OCI-LY1 (cell line): ENCODE data around the gene HSDL1.

Experiments
- H2AFZ ChIP-seq: fragments of 200-600 bp; sonication (generic), shearing (Covaris generic); 2 replicates; pipeline ENCODE4 v1.6.0; 2014; ENCODE audit warnings: antibody characterized with exemption, mild to moderate bottlenecking, low read length
- H3F3A ChIP-seq: fragments of 200-600 bp; sonication (generic), shearing (Covaris generic); 2 replicates; pipeline ENCODE4 v1.6.0; 2014; ENCODE audit warnings: mild to moderate bottlenecking, antibody characterized with exemption, low read length, moderate library complexity; ENCODE audit not compliant: insufficient read depth
- H3K27ac ChIP-seq: fragments of 200-600 bp; sonication (generic); 2 replicates; pipeline ENCODE4 v1.5.1; 2014; ENCODE audit warnings: low read length, mixed run types, mild to moderate bottlenecking, low read depth; ENCODE audit not compliant: poor library complexity, severe bottlenecking
- H3K27me3 ChIP-seq: fragments of 200-600 bp; sonication (generic); 2 replicates; pipeline ENCODE4 v1.6.0; 2014; ENCODE audit warnings: antibody characterized with exemption, mild to moderate bottlenecking, low read length, moderate library complexity; ENCODE audit not compliant: insufficient read depth
- H3K36me3 ChIP-seq: fragments of 200-600 bp; sonication (generic); 2 replicates; pipeline ENCODE4 v1.6.1; 2014; ENCODE audit warnings: mild to moderate bottlenecking, antibody characterized with exemption, low read length, moderate library complexity, mixed read lengths; ENCODE audit not compliant: insufficient read depth
- H3K4me1 ChIP-seq: fragments of 200-600 bp; sonication (generic); 2 replicates; pipeline ENCODE4 v1.5.1; 2014; ENCODE audit warnings: mild to moderate bottlenecking, low read length, moderate library complexity; ENCODE audit not compliant: insufficient read depth, severe bottlenecking
- H3K4me2 ChIP-seq: fragments of 200-600 bp; sonication (generic), shearing (Covaris generic); 2 replicates; pipeline ENCODE4 v1.6.1; 2014; ENCODE audit warnings: low read length
- H3K4me3 ChIP-seq: fragments of 200-600 bp; sonication (generic); 2 replicates; pipeline ENCODE4 v1.5.1; 2014; ENCODE audit warnings: low read length, low read depth, mild to moderate bottlenecking, mixed read lengths; ENCODE audit not compliant: poor library complexity, severe bottlenecking
- H3K79me2 ChIP-seq: fragments of 200-600 bp; shearing (Covaris generic); 2 replicates; pipeline ENCODE4 v1.6.1; 2016; ENCODE audit warnings: mixed run types, low read length, mixed read lengths; ENCODE audit not compliant: insufficient read depth
- H3K9ac ChIP-seq: fragments of 200-600 bp; sonication (generic), shearing (Covaris generic); 2 replicates; pipeline ENCODE4 v1.6.1; 2014; ENCODE audit warnings: mild to moderate bottlenecking, low read length, mixed read lengths
- H3K9me2 ChIP-seq: fragments of 200-600 bp; sonication (generic), shearing (Covaris generic); 2 replicates; pipeline ENCODE4 v1.6.1; 2014; ENCODE audit warnings: low read depth, mild to moderate bottlenecking, low read length, mixed read lengths
- H3K9me3 ChIP-seq: fragments of 200-600 bp; shearing (Covaris generic); 2 replicates; pipeline ENCODE4 v1.6.1; 2014; ENCODE audit warnings: low read length, mixed read lengths
- H4K20me1 ChIP-seq: fragments of 200-600 bp; sonication (generic), shearing (Covaris generic); 2 replicates; pipeline ENCODE4 v1.6.0; 2016; ENCODE audit warnings: mild to moderate bottlenecking, low read length; ENCODE audit not compliant: insufficient read depth
- EZH2 ChIP-seq: fragments of 200-600 bp; sonication (generic), shearing (Covaris generic); IDR thresholded peaks from 2 replicates; pipeline ENCODE4 v1.8.0; 2017; ENCODE audit warnings: borderline replicate concordance, mixed run types, mild to moderate bottlenecking, antibody characterized with exemption, low read length, moderate library complexity, mixed read lengths
- TF ChIP-seq, protein P1 (sequence below): fragments of 200-600 bp; sonication (generic), shearing (Covaris generic); IDR thresholded peaks from 2 replicates; pipeline ENCODE4 v1.5.1; 2017; ENCODE audit warnings: mild to moderate bottlenecking, antibody characterized with exemption, low read length, moderate library complexity, mixed read lengths

The HSDL1 gene

DNA sequence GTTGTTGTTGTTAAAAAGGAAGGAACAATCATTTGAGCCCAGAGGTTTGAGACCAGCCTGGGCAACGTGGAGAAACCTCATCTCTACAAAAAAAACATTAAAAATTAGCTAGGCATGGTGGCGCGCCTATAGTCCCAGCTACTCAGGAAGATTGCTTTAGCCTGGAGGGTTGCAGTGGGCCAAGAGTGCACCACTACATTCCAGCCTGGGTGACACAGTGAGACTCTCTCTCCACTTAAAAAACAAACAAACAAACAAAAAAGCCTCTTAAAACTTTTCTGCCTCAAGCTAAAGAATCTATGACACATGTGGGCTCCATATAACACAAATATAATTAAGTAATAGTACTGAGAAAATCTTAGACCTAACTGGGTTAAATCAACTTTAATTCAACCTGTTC lies 40.7 kb downstream of the HSDL1 start:
- no peak overlapping the region for H3K4me2 ChIP-seq
- H3K9me3 ChIP-seq: no peaks in the 10 kb centered on the region
- no peak overlapping the region for H2AFZ ChIP-seq
- H3K36me3 ChIP-seq: peaks cover 16% of the 10 kb centered on the region; the same call in 1 of the 2 replicates
- no peak overlapping the region for H3K9ac ChIP-seq
- H3K4me1 ChIP-seq: peaks cover 43% of the 10 kb centered on the region
- H3K27me3 ChIP-seq: no peaks in the 10 kb centered on the region
- peaks cover 69% of the 10 kb centered on the region for H3K79me2 ChIP-seq
- TF ChIP-seq EZH2: no peak
- TF ChIP-seq, protein P1, sequence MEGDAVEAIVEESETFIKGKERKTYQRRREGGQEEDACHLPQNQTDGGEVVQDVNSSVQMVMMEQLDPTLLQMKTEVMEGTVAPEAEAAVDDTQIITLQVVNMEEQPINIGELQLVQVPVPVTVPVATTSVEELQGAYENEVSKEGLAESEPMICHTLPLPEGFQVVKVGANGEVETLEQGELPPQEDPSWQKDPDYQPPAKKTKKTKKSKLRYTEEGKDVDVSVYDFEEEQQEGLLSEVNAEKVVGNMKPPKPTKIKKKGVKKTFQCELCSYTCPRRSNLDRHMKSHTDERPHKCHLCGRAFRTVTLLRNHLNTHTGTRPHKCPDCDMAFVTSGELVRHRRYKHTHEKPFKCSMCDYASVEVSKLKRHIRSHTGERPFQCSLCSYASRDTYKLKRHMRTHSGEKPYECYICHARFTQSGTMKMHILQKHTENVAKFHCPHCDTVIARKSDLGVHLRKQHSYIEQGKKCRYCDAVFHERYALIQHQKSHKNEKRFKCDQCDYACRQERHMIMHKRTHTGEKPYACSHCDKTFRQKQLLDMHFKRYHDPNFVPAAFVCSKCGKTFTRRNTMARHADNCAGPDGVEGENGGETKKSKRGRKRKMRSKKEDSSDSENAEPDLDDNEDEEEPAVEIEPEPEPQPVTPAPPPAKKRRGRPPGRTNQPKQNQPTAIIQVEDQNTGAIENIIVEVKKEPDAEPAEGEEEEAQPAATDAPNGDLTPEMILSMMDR: no peak
- no peaks in the 10 kb centered on the region for H3F3A ChIP-seq
- H3K4me3 ChIP-seq: no peak overlapping the region
- H4K20me1 ChIP-seq: no peaks in the 10 kb centered on the region
- no peaks in the 10 kb centered on the region for H3K9me2 ChIP-seq
- H3K27ac ChIP-seq: no peak overlapping the region

GRCh38 chr16:84103678-84104077 lies 41.3 kb downstream of the HSDL1 start:
- Histone ChIP-seq H2AFZ (no peak overlapping the region), H3K36me3 (peaks cover 21% of the 10 kb centered on the region; the same call in 1 of the 2 replicates), H3K4me2 (no peak overlapping the region), H3K79me2 (peaks cover 64% of the 10 kb centered on the region), H4K20me1 (no peaks in the 10 kb centered on the region), H3K4me3 (no peak overlapping the region), H3K9me2 (no peaks in the 10 kb centered on the region), H3K9me3 (no peaks in the 10 kb centered on the region), H3K9ac (no peak overlapping the region), H3K27ac (no peak overlapping the region), H3F3A (no peaks in the 10 kb centered on the region), H3K27me3 (no peaks in the 10 kb centered on the region), H3K4me1 (peaks cover 43% of the 10 kb centered on the region)
- TF ChIP-seq EZH2: no peak
- TF ChIP-seq, protein P1: no peak

- Histone ChIP-seq H3K9ac (no peak overlapping the region), H3K4me1 (peaks cover 6% of the 10 kb centered on the region), H3K27ac (no peak overlapping the region), H3F3A (peaks cover 5% of the 10 kb centered on the region; the same call in 1 of the 2 replicates), H3K9me3 (no peaks in the 10 kb centered on the region), H2AFZ (no peak overlapping the region), H4K20me1 (no peaks in the 10 kb centered on the region), H3K4me3 (no peak overlapping the region), H3K9me2 (no peaks in the 10 kb centered on the region), H3K79me2 (peaks cover 25% of the 10 kb centered on the region), H3K36me3 (peaks cover 64% of the 10 kb centered on the region; the same call in 1 of the 2 replicates), H3K27me3 (no peaks in the 10 kb centered on the region), H3K4me2 (no peak overlapping the region)
- TF ChIP-seq EZH2: no peak
- TF ChIP-seq, protein P1: no peak
These were observed 46.0 kb downstream of the HSDL1 start for GRCh38 chr16:84098939-84099338.
